PFSK-1 (cell line): ENCODE data around the gene RHBDD2.

Experiments used
- POLR2AphosphoS5 ChIP-seq: IDR thresholded peaks from 2 replicates; pipeline ENCODE4 v1.6.1; 2012; ENCODE audit warnings: low read depth, mild to moderate bottlenecking, control low read depth, low read length, moderate library complexity
- REST ChIP-seq, 2 experiments: IDR thresholded peaks; 2 replicates each; pipeline versions ENCODE4 v1.6.1 to v1.8.0; 2011 to 2012; ENCODE audit warnings: low read depth in 2 of 2, low read length in 2 of 2, control low read depth in 1 of 2, inconsistent platforms in 1 of 2, mild to moderate bottlenecking in 1 of 2, moderate library complexity in 1 of 2; ENCODE audit not compliant: insufficient read depth in 1 of 2
- SIN3A ChIP-seq: IDR thresholded peaks from 2 replicates; pipeline ENCODE4 v1.6.1; 2012; ENCODE audit warnings: mild to moderate bottlenecking, low read length, moderate library complexity, borderline replicate concordance; ENCODE audit not compliant: insufficient read depth
- TAF1 ChIP-seq: IDR thresholded peaks from 2 replicates; pipeline ENCODE4 v1.6.1; 2012; ENCODE audit warnings: low read length, control low read depth, borderline replicate concordance; ENCODE audit not compliant: insufficient read depth

- TF ChIP-seq POLR2AphosphoS5 (no peak), REST (IDR thresholded peaks at IDR 0.05; ENCODE audit: insufficient read depth in 1 of 2, low read depth in 2 of 2, low read length in 2 of 2) (no peak), TAF1 (no peak), SIN3A (no peak)
Measured at GRCh38 chr7:75866489-75867389, 12.1 kb upstream of the RHBDD2 start.
